ENCODE measurements around the gene SEC14L1.

The SEC14L1 gene

DNA sequence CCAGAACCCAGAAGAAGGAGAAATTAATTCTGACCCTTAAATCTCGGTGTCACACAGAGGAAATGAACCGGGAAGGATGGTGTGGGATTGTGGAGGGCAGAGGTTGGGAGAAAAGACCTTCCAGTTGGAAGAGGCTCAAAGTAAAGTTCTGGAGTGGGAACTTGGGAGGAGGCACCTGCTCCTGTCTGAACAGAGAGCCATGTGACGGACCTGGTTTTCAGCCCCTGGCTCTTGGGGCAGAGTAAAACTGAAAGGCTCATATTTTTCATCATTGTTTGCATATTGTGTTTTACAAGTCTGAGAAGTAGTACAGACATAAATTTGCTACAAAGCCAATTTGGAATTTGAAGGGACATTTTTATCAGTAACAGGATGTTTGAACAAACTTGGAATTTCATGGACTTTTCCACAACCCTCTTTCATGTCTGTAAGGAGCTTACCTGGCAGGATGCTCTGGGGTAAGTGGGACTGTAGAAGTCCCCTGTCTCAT is 24.4 kb upstream of the SEC14L1 start:
- DNase-seq (ENCODE audit: low read depth): no peak

DNA sequence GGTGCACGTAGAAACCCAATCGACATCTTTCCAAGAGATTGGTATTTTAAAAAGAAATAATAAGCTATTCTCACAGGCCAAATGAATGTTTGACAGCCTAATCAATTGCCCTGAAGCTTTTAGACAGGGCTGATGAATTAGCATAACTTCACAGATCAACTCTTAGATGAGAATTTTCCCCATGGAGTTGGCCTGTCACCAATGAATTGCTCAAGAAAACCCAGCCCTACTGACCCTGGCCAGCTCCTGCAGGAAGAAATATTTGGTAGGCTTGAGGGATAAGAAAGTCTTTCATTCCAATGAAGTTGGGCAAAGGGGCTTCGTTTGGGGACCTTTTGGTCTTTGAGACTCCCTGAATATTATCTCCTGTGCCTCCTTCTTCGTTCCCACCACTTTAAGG is 23.4 kb upstream of the SEC14L1 start:
- peak; percentile 29 for DNase-seq (ENCODE audit: low read depth)

DNA sequence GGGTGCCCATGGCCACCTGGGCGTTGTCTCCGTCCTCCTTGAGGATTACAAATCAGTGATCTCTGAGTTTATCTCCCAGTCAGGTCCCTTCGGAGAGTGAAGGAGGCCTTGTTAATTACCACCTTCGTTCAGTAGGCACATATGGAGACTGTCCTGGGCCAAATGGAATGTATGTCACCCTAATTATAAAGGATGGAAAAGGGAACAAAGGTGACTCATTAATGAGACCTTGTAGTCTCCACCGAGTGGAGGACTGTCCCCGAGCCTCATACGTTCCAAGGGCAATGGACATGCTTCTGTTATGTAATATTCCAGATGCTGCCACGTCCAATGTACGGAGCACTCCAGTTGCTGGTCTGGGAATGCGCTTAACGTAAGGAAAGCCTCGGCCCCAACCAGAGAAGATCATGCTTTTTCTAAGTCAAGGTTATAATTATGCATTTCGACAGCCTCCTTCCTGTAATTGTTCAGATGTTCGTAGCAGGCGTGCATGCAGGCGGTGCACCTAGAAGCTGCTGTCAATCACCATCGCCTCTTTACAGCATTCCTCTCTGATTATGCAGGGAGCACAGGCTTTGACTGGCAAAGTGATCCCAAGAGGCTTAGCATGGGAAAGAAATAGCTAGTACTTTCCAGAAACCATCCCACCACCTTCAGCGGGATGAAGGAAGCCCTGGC is 22.4 kb upstream of the SEC14L1 start:
- no peak for DNase-seq (ENCODE audit: low read depth)

DNA sequence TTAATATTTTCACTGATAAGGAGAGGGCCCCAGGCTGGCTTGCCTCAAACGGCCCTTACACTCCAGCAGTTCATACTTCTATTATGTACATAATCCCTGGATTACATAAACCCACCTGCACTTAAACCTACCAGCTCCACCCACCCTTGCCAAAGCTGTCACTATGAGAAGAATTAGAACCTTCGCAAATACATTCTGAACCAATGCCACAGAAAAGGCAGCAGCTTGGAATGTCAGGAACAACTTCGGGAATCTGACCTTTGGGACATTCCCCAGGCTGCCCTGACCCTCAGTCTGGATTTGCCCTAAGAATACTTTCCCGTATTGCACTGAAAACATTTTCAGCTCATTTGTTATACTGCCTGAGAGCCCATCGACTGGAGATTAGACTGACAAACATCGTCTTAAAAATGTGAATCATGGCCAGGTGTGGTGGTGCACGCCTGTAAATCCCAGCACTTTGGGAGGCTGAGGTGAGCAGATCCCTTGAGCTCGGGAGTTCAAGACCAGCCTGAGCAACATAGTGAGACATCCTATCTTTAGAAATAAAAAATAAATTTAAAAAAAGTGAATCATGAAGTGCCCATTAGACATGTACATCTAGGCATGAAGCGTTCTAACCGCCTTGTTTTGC is 21.0 kb upstream of the SEC14L1 start:
- no peak for DNase-seq (ENCODE audit: low read depth)

DNA sequence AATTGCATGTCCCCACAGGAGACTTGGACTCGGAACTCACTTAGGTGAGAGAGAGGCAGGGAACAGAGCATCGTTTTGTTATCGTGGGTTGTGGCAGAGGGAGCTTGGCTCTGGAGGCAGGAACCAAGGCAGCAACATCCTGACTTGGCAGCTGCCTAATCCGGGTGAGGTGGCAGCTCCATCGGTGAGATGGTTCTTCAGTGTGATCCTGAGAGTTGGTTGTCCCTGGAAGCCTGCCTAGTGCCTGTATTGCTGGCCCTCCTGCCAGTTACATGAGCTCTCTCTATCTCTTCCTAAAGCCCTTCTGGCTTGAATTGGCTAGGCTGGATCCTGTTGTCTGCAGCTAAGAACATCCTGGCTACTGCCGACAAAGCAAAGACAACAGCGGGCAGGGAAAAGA is 19.9 kb upstream of the SEC14L1 start:
- no peak for DNase-seq (ENCODE audit: low read depth)

DNA sequence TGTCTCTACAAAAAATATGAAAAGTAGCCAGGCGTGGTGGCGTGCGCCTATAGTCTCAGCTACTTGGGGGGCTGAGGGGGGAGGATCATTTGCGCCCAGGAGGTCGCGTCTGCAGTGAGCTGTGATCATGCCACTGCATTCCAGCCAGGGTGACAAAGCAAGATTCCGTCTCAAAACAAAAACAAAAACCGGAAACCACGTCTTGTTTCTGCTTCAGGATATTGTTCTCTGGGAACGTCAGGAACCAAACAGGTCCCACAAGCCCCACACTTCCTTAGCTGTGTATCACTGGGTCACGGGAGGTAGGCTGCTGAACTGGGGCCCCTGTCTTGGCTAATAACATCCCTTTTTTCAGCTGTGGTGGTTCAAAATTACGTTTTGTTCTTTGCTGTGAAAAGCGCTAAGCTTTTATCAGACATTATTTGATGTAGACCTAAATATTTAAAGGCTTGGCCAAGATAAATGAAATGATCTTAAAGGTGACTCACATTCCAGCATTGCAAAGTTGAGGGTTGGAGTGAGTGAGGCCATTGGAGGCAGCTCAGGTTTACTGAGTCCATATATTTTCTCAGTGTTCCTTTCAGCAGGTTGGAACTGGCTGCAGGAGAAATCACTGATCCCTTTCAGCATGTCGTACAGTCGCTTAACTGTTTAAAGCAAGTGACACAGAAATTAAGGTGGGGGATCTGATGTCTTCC is 16.4 kb upstream of the SEC14L1 start:
- DNase-seq (ENCODE audit: low read depth): peak; percentile 79

DNA sequence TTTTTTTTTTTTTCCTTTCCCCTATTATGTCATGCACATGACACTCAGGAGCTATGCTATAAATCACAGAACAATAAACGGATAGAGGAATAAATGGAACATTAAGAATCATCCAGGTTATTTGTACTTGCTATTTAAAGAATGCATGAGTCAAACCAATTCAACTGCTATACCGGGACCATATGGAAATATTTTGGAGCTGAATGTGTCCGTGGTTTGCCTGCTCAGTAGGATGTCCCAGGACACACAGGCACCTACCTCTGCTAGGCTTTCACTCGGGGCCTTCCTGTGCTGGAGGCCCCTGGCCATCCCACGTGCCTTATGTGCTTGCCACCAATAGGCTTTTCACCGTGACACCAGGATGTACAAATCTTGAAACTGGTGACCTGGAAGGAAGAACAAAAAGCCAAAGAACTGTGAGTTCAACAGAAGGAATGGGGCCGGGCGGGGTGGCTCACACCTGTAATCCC is 15.3 kb upstream of the SEC14L1 start:
- peak; percentile 95 for DNase-seq (ENCODE audit: low read depth)

DNA sequence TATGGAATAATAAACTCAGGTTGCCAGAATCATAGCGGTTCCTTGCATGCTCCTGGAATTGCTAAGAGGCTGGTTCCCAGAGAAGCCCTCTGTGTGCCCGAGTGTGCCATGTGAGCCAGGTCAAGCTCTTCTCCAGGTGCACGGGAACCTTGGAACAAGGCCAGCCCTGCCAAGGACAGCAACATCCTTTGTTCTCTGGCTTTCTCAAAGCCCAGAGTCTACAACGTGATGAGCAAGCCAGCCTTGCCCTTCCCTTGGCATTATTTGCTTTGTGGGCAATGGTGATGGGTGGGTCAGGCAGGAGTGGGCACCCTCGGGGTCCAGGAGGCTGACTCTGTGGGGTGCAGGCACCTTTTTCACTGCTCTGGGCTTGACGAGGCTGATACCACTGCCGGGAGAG is 14.2 kb upstream of the SEC14L1 start:
- DNase-seq (ENCODE audit: low read depth): no peak

DNA sequence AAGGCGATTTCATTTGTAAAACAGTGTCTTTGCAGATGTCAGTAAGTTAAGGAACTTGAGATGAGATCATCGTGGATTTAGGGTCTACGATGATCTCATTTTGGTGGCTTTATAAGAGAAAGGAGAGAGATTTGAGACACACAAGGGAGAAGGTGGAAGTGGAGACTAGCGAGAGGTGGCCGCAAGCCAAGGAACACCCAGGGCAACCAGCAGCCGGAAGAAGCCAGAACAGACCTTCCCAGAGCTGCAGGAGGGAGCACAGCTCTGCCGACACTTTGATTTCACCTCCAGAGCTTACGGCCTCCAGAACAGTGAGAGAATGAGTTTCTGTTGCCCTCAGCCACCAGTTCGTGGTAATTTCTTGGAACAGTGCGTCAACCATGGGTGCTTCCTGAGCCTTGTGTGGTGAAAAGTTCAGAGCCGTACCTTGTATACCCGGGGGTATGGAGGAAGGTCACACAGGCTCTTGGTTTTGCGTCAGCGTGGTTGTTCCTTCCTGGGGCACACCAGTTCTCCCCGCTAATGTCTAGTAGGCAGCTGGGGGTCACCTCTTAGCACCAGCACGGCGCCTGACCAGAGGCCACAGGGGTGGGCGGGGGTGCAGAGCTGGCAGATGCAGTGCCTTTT is 12.9 kb upstream of the SEC14L1 start:
- peak; percentile 35 for DNase-seq (ENCODE audit: low read depth)

DNA sequence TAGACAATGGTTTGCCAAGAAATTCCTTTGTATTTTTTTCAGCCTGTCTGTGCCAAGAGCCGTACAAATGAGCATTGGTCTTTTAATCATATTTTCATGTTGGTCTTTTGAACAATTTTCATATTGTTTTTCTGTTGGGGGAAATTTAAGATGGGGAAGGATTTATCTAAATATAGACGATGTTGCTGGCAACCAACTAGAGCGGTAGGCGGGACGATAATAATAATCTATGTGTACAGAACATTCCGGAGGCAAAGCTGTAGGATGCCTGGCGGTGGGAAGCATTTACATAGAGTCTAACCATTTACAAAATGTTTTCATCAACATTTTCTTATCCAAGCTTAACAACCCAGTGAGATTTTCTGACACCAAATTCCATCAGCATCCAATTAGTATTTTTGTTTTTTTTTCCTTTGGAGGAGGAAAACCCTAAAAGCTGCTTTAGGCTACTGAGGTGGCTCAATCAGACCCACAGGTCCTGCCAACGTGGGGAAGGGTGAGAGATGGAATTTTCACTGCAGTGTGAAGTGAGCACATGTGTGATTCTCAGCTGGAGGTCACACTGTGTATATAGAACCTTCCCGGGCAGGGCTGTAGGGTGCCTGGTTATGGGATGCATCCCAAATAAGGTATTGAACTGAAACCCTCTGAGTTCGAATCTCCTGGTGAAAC is 11.7 kb upstream of the SEC14L1 start:
- peak; percentile 44 for DNase-seq (ENCODE audit: low read depth)

DNA sequence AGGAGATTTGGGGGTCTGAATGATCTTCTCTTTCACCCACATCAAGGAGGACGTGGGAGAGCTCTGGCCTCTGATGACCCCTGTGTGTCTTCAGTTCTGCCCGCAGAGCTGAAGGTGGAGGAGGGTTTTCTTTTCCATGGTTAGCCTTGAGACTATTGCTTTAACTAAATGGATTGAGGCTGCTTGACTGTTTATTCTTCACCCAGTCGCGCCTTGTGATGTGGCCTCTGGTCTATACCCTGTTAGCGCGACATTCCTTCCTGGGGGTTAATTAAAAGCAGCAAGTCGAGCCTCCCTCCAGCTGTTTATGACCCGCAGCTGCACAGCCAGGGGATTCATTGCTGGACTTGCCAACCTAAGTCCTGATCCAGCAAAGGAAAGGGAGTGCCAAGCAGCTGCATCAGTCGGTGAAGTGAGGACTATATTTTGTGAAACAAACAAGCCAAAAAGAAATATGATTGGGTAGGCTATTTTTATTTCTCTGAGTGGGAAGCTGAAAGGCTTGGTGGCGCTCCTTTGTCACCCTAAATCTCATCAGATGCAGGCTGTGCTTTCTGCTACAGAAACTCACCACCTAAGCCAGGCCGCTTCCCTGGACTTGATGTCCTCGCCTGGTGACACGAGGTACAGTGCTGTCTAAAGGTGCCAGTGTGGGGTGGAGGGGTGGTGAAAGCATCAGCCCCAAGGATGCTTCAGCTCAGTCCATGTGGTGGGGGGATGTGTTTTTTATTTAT is 11.0 kb upstream of the SEC14L1 start:
- DNase-seq (ENCODE audit: low read depth): peak; percentile 52

DNA sequence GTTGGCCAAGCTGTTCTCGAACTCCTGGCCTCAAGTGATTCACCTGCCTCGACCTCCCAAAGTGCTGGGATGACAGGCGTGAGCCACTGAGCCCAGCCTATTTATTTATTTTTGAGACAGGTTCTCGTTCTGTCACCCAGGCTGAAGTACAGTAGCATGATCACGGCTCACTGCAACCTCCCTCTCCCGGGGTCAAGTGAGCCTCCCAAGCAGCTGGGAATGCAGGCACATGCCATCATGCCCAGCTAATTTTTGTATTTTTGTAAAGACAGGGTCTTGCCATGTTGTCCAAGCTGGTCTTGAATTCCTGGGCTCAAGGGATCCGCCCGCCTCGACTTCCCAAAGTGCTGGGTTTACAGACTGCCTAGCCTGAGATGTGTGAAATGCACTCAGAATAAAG is 10.2 kb upstream of the SEC14L1 start:
- DNase-seq (ENCODE audit: low read depth): no peak

DNA sequence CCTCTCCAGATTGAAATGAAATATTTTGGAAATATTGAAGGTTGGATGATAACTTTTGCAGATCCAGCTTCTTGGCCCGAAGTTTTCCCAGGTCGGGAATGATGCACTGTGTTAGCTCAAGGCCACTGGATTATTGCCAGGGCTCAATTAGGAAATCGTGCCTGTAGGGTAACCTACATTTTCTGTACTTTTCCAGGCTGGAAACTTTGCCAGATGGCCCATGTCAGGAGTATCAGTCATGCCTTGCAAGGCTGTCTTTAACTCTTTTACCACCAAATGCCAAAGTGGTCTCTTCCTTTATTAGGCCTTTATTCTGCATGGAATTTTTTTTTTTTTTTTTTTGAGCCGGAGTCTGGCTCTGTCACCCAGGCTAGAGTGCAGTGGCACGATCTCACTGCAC is 8.9 kb upstream of the SEC14L1 start:
- peak; percentile 45 for DNase-seq (ENCODE audit: low read depth)

DNA sequence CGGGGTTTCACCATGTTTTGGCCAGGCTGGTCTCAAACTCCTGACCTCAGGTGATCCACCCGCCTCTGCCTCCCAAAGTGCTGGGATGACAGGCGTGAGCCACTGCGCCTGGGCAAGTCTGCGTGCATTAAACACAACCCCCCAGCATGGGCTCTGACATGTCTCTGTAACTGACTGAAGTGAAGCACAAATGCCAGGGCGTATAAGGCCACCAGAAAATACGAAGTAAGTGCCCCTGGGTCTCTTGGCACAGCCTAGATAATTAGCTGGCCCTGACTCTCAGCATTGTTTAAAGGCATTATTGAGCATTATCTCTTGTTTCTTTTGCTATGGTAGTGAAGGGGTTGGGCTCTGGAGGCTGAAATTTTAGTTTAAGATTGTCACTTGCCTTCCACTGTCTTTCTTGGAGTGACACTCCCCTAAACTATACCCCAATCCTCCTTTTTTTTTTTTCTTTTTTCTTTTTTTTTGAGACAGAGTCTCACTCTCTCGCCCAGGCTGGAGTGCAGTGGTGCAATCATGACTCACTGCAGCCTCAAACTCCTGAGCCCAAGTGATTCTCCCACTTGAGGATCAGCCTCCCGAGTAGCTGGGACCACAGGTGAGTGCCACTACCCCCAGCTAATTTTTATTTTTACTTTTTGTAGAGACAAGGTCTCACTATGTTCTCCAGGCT is 8.2 kb upstream of the SEC14L1 start:
- DNase-seq (ENCODE audit: low read depth): no peak

DNA sequence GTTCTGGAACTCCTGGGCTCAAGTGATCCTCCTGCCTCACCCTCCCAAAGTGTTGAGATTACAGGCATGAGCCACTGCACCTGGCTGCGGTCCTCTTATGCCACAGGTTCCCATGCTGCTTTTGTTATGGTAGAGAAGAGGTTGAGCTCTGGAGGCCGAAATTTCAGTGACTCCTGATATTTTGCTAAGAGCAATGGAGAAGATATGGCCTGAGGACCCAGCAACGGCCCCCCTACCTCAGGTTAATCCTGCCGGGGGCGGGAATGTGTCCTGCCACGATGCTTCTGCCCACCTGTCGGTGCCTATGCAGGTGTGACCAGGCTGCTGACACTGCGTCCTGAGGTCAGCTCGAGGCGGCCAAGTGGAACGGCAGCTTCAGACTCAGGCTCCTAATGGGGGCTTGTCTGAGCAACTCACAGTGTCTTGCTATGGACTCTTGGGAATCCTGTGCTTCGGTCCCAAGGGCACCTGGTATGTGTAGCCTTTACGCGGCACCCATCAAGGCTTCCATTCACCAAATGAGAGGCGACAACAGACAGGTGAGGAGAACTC is 7.6 kb upstream of the SEC14L1 start:
- no peak for DNase-seq (ENCODE audit: low read depth)

DNA sequence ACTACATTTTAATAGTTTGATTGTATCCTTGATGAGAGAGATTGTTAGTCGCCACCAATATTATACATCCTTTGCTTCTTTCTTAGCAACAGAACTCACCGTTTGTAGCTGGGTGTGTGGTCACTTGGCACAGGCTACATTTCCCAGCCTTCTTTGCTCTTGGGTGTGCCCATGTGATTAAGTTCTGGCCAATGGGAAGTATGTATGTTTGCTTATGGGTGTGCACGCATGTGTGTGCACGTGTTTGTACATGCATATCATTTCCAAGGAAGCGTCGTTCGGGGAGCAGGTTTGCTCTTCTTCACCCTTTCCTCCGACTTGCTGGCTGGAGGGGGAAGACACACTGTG is 4.4 kb upstream of the SEC14L1 start:
- DNase-seq (ENCODE audit: low read depth): no peak

DNA sequence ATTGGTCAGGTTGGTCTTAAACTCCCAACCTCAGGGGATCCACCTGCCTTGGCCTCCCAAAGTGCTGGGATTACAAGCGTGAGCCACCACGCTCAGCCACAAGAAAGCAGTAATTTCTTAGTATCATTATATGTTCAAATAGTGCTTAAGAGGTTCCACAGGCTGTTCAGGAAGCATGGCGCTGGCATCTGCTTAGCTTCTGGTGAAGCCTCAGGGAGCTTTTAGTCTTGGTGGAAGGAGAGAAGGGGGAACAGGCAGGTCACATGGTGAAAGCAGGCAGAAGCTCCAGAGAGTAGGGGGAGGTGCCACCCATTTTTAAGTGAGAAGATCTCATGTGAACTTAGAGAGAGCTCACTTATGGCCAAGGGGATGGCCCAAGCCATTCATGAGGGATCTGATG is 3.7 kb upstream of the SEC14L1 start:
- DNase-seq (ENCODE audit: low read depth): no peak

DNA sequence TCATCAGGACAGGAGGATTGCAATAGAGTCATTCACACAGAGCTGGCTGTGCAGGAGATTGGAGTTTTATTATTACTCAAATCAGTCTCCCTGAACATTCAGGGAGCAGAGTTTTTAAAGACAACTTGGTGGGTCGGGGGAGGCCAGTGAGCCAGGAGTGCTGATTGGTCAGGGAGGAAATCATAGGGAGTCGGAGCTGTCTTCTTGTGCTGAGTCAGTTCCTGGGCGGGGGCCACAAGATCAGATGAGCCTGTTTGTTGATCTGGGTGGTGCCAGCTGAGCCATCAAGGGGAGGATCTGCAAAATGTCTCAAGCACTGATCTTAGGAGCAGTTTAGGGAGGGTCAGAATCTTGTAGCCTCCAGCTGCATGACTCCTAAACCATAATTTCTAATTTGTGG is 2.9 kb upstream of the SEC14L1 start:
- DNase-seq (ENCODE audit: low read depth): peak; percentile 70

DNA sequence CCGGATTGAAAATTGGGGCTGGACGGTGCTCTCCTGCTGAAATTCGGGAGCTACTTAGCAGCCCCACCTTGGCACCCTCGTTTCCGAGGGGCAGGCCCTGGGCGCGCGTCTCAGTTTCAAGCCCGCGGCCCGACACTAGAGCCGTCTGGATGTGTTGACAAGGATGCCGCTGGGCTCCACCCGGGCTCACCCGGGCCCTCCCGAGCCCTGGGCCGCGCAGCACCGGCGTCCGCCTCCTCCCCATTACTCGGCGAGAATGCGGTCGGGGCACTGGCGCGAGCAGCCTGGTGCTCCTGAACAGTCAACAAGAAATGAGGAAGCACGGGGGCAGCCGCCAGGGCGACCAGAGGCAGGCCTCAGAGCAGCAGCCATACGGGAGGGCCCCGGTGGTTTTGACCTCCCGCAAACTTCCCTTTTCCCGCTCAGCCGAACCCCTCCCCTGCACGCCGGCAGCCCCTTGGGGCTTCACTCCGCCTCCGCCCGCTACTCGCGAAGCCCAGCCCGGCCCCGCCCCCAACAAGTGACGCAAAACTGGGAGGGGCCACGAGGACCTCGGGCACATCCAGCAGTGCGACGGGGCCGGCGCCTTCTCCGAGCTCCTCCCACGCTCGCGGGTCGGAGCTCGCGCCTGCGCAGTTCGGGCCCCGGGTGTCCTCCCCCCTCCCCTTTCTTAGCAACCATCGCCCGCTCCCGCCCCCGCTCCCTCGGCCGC is 447 bp upstream of the SEC14L1 start:
- peak; percentile 98 for DNase-seq (ENCODE audit: low read depth)

DNA sequence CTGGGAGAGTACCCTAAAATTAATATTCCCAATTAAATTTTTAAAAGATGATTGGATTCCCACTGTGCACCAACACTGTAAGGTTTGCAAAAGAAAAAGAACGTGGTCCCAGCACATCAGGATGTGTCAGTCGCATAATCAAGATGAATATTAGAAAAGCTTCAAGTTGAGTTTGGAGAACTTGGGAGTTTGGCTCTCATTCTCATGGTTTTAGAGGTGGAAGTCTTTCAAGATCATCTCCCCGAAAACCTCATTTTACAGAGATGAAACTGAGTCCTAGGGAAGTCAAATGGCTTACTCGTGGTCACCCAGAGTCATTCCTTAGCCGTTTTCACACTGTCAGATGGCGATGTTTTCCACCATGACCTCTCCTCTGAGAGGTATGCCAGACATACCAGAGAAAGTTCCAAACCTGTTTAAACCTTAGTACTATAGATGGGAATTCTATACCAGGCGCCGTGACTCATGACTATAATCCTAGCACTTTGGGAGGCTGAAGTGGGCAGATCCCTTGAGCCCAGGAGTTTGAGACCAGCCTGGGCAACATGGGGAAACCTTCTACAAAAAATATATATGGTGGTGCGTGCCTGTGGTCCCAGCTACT is 1.2 kb downstream of the SEC14L1 start:
- peak; percentile 45 for DNase-seq (ENCODE audit: low read depth)

Data from EH (cell line).